GM18858 (cell line): ENCODE results near the gene VWA2.

Source experiments
- ATAC-seq: cut with Tn5 transposase; IDR thresholded peaks from one replicate; pipeline ENCODE4 v1.9.1; 2021; ENCODE audit not compliant: unreplicated experiment

Gene VWA2

GRCh38 chr10:114293075-114293474, 54.0 kb downstream of the VWA2 start:
- no peak for ATAC-seq

- ATAC-seq: no peak
Measured at GRCh38 chr10:114294549-114294948, 55.5 kb downstream of the VWA2 start.

- ATAC-seq: no peak
Measured at GRCh38 chr10:114295393-114295792, 56.3 kb downstream of the VWA2 start.

GRCh38 chr10:114297136-114297705, 58.2 kb downstream of the VWA2 start:
- ATAC-seq: no peak

GRCh38 chr10:114300036-114300645, 61.1 kb downstream of the VWA2 start:
- no peak for ATAC-seq

GRCh38 chr10:114301177-114301576, 62.1 kb downstream of the VWA2 start:
- ATAC-seq: no peak

GRCh38 chr10:114301951-114302710, 63.1 kb downstream of the VWA2 start:
- no peak for ATAC-seq

GRCh38 chr10:114303556-114303955, 64.5 kb downstream of the VWA2 start:
- no peak for ATAC-seq

- peak; percentile 74 for ATAC-seq
Measured at GRCh38 chr10:114304017-114304570, 65.0 kb downstream of the VWA2 start.

- ATAC-seq: peak; percentile 46
Measured at GRCh38 chr10:114304571-114305421, 65.7 kb downstream of the VWA2 start.

- no peak for ATAC-seq
Measured at GRCh38 chr10:114305521-114305925, 66.5 kb downstream of the VWA2 start.

- no peak for ATAC-seq
Measured at GRCh38 chr10:114306116-114306973, 67.3 kb downstream of the VWA2 start.

- no peak for ATAC-seq
Measured at GRCh38 chr10:114307731-114308130, 68.7 kb downstream of the VWA2 start.

GRCh38 chr10:114308531-114309363, 69.7 kb downstream of the VWA2 start:
- ATAC-seq: no peak

GRCh38 chr10:114309364-114309651, 70.3 kb downstream of the VWA2 start:
- ATAC-seq: no peak

- no peak for ATAC-seq
Measured at GRCh38 chr10:114310346-114310745, 71.3 kb downstream of the VWA2 start.

GRCh38 chr10:114311023-114311422, 72.0 kb downstream of the VWA2 start:
- ATAC-seq: no peak

GRCh38 chr10:114311496-114312209, 72.6 kb downstream of the VWA2 start:
- no peak for ATAC-seq

- ATAC-seq: no peak
Measured at GRCh38 chr10:114313139-114313538, 74.1 kb downstream of the VWA2 start.
